ENCODE data around the gene DMD. TPM values are rescaled to one million over a fixed set of nuclear protein-coding genes. Genes with fewer than 3 reads are reported as not detected.

The DMD gene
- total RNA-seq, 2 experiments from 2014 or later: 0.20 to 0.47 TPM

GRCh38 chrX:31884535-31884934 is 1326.8 kb downstream of the DMD start:
- Histone ChIP-seq H3K4me3 (ENCODE audit: low read length) (no peak overlapping the region), H3K27ac (ENCODE audit: low read depth in 1 of 2, low read length in 2 of 2) (no peak overlapping the region), H3K4me1 (ENCODE audit: insufficient read depth, low read length) (no peaks in the 10 kb centered on the region), H3K27me3 (ENCODE audit: control insufficient read depth in 1 of 2, insufficient read depth in 2 of 2, low read length in 2 of 2) (no peaks in the 10 kb centered on the region), H3K9me3 (ENCODE audit: control insufficient read depth in 1 of 2, insufficient read depth in 1 of 2, low read length in 2 of 2) (no peaks in the 10 kb centered on the region), H3K36me3 (ENCODE audit: insufficient read depth, low read length) (no peaks in the 10 kb centered on the region)
- no peaks in the 10 kb centered on the region for H3K36me3 Mint-ChIP-seq (ENCODE audit: low read depth)
- H3K27ac Mint-ChIP-seq: no peak overlapping the region
- no peak overlapping the region for H3K4me3 Mint-ChIP-seq
- H3K27me3 Mint-ChIP-seq: no peaks in the 10 kb centered on the region
- peaks cover 3% of the 10 kb centered on the region for H3K9me3 Mint-ChIP-seq
- no peaks in the 10 kb centered on the region for H3K4me1 Mint-ChIP-seq (ENCODE audit: low read depth)
- no peak for TF ChIP-seq CTCF (IDR thresholded peaks at IDR 0.05)
- ChIA-PET POLR2A (no interaction called here), CTCF (no interaction called here)
- ATAC-seq (ENCODE audit: poor library complexity) (no peak), DNase-seq (no peak)
- intact Hi-C loops (cut with DNase I, micrococcal nuclease): no loop called here

DNA sequence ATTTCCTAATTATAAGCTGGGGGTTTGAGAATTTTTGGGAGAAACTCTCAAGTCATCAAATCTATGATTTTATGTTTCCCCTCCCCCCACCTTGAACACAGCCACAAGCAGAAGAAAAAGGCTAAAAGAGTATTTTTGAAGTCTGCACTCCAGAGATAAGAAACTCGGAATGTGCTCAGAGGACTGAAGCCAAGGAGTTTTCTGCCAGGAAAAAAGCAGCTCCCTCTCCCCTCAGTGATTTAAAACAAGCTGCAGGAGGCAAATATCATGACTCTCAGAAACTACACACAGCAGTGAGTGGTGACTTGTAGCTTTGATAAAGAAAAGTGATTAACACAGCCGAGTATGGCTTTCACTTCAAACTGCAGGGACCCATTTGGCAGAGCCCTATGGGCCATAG is 1339.3 kb downstream of the DMD start:
- no peak for ATAC-seq (ENCODE audit: poor library complexity)
- intact Hi-C loops (cut with DNase I, micrococcal nuclease): no loop called here
- Histone ChIP-seq H3K4me1 (ENCODE audit: insufficient read depth, low read length) (no peaks in the 10 kb centered on the region), H3K27me3 (ENCODE audit: control insufficient read depth in 1 of 2, insufficient read depth in 2 of 2, low read length in 2 of 2) (no peaks in the 10 kb centered on the region), H3K9me3 (ENCODE audit: control insufficient read depth in 1 of 2, insufficient read depth in 1 of 2, low read length in 2 of 2) (no peaks in the 10 kb centered on the region), H3K36me3 (ENCODE audit: insufficient read depth, low read length) (no peaks in the 10 kb centered on the region), H3K4me3 (ENCODE audit: low read length) (no peak overlapping the region), H3K27ac (ENCODE audit: low read depth in 1 of 2, low read length in 2 of 2) (no peak overlapping the region)
- TF ChIP-seq CTCF (IDR thresholded peaks at IDR 0.05): no peak
- no peak overlapping the region for H3K4me3 Mint-ChIP-seq
- no peaks in the 10 kb centered on the region for H3K4me1 Mint-ChIP-seq (ENCODE audit: low read depth)
- no peaks in the 10 kb centered on the region for H3K27me3 Mint-ChIP-seq
- ChIA-PET POLR2A (no interaction called here), CTCF (no interaction called here)
- DNase-seq: no peak
- H3K9me3 Mint-ChIP-seq: no peaks in the 10 kb centered on the region
- H3K36me3 Mint-ChIP-seq (ENCODE audit: low read depth): no peaks in the 10 kb centered on the region
- no peak overlapping the region for H3K27ac Mint-ChIP-seq

DNA sequence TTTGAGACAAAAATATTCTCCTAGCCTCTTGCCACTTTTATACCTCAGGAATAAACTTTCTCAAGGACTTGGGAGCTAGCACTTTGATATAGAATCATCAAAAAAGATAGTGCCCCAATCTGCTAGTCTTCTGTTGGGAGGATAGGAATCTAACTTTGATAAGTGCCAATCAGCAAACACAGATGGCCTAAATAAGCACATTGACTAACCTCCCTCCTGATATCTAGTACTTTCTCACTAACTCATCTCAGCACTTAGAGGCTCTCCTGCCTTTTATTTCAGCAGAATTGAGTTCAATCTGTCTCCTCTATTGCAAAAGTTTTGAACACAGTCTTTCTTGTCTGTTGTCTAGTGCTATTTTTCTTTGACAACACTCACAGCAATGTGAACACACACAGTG is 1341.1 kb downstream of the DMD start:
- POLR2A ChIA-PET: no interaction called here
- CTCF ChIA-PET: no interaction called here
- no peak for DNase-seq

More for the DNA sequence above, 1341.1 kb downstream of the DMD start:
- Histone ChIP-seq H3K36me3 (ENCODE audit: insufficient read depth, low read length) (no peaks in the 10 kb centered on the region), H3K4me1 (ENCODE audit: insufficient read depth, low read length) (no peaks in the 10 kb centered on the region), H3K27me3 (ENCODE audit: control insufficient read depth in 1 of 2, insufficient read depth in 2 of 2, low read length in 2 of 2) (no peaks in the 10 kb centered on the region), H3K27ac (ENCODE audit: low read depth in 1 of 2, low read length in 2 of 2) (no peak overlapping the region), H3K4me3 (ENCODE audit: low read length) (no peak overlapping the region), H3K9me3 (ENCODE audit: control insufficient read depth in 1 of 2, insufficient read depth in 1 of 2, low read length in 2 of 2) (no peaks in the 10 kb centered on the region)
- intact Hi-C loops (cut with DNase I, micrococcal nuclease): no loop called here
- Mint-ChIP-seq H3K36me3 (ENCODE audit: low read depth) (no peaks in the 10 kb centered on the region), H3K27ac (no peak overlapping the region), H3K4me3 (no peak overlapping the region), H3K4me1 (ENCODE audit: low read depth) (no peaks in the 10 kb centered on the region), H3K27me3 (no peaks in the 10 kb centered on the region), H3K9me3 (no peaks in the 10 kb centered on the region)
- ATAC-seq (ENCODE audit: poor library complexity): no peak
- TF ChIP-seq CTCF (IDR thresholded peaks at IDR 0.05): no peak

Data from CD4-positive, alpha-beta T cell (primary cell).